Adrenal gland (tissue), 5 donors: ENCODE results near the gene CCDC148.

ENCODE experiments used
- POLR2A ChIP-seq, 2 donors: fragments of 450-650 bp; IDR thresholded peaks; one replicate each; pipeline ENCODE4 v1.6.1; 2017; ENCODE audit warnings: antibody characterized with exemption in 2 of 2, mild to moderate bottlenecking in 2 of 2, moderate library complexity in 1 of 2
- TF ChIP-seq, protein P1 (sequence below), 6 experiments: fragments of 450-650 bp in 4 of 6; fragments of 200-600 bp in 2 of 6; sonication (generic) in 1 of 6; IDR thresholded peaks; 1 replicate in 5 of 6; 2 replicates in 1 of 6; pipeline versions ENCODE4 v1.5.1 to v1.8.0; 2016 to 2021; ENCODE audit warnings: antibody characterized with exemption in 6 of 6, mild to moderate bottlenecking in 2 of 6, moderate library complexity in 1 of 6
- donor health status: DM: no; HTN: no; CAD: no.

DNA sequence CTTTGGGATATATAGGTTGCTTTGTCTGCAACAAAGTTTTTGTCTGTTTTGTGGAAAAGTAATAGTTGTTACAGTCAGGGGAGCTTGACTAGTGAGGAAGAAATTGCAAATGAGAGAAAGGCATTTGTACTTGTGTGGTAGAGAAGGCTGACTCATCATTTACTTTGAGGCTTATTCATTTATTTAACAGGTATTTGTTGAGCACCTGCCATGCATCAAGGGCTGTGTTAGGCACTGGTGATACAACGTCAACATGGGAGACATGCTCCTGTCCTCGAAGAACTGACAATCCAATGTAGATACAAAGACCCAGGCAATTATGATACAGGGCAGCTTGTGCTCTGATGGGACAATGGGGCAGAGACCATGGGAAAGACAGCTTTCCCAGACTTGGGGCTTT lies 275.4 kb downstream of the CCDC148 start:
- TF ChIP-seq, protein P1, sequence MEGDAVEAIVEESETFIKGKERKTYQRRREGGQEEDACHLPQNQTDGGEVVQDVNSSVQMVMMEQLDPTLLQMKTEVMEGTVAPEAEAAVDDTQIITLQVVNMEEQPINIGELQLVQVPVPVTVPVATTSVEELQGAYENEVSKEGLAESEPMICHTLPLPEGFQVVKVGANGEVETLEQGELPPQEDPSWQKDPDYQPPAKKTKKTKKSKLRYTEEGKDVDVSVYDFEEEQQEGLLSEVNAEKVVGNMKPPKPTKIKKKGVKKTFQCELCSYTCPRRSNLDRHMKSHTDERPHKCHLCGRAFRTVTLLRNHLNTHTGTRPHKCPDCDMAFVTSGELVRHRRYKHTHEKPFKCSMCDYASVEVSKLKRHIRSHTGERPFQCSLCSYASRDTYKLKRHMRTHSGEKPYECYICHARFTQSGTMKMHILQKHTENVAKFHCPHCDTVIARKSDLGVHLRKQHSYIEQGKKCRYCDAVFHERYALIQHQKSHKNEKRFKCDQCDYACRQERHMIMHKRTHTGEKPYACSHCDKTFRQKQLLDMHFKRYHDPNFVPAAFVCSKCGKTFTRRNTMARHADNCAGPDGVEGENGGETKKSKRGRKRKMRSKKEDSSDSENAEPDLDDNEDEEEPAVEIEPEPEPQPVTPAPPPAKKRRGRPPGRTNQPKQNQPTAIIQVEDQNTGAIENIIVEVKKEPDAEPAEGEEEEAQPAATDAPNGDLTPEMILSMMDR (IDR thresholded peaks at IDR 0.05), result no peak
- TF ChIP-seq POLR2A (IDR thresholded peaks at IDR 0.05), result no peak
